ENCODE data around the gene DDX27.

- TF ChIP-seq CTCF (IDR thresholded peaks at IDR 0.05; ENCODE audit: poor library complexity) (no peak), EZH2 (IDR thresholded peaks at IDR 0.05; ENCODE audit: borderline replicate concordance) (no peak), EZH2phosphoT487 (IDR thresholded peaks at IDR 0.05; ENCODE audit: low read depth, severe bottlenecking, unreplicated experiment) (no peak)
Measured at GRCh38 chr20:49186535-49187329, 32.5 kb upstream of the DDX27 start.
